Type B pancreatic cell (in vitro differentiated cells): ENCODE data around the gene MOK. TPM values are rescaled to one million over a fixed set of nuclear protein-coding genes. Genes with fewer than 3 reads are reported as not detected.

Experiments
- DNase-seq: peaks from one replicate; pipeline ENCODE4 v3.0.0; 2021; ENCODE audit warnings: mixed read lengths; ENCODE audit not compliant: unreplicated experiment; ENCODE audit errors: extremely low spot score
- H3K27ac Mint-ChIP-seq: 2 replicates; pipeline ENCODE4 v1.8.0; 2021; ENCODE audit warnings: mild to moderate bottlenecking, mixed read lengths
- H3K27me3 Mint-ChIP-seq: 2 replicates; pipeline ENCODE4 v1.8.0; 2021; ENCODE audit warnings: mixed read lengths
- H3K36me3 Mint-ChIP-seq: 2 replicates; pipeline ENCODE4 v1.8.0; 2021; ENCODE audit warnings: mixed read lengths
- H3K4me1 Mint-ChIP-seq: one replicate; pipeline ENCODE4 v1.8.0; 2021; ENCODE audit warnings: mixed read lengths; ENCODE audit not compliant: unreplicated experiment
- H3K4me3 Mint-ChIP-seq: 2 replicates; pipeline ENCODE4 v1.8.0; 2021; ENCODE audit warnings: mild to moderate bottlenecking, mixed read lengths
- H3K9me3 Mint-ChIP-seq: 2 replicates; pipeline ENCODE4 v1.8.0; 2021; ENCODE audit warnings: mixed read lengths
- total RNA-seq: library from RNA; stranded (reverse); gene quantifications from 2 replicates; pipeline ENCODE4 v1.2.1, GENCODE V29; 2021; ENCODE audit warnings: low replicate concordance
- TF ChIP-seq, protein P1 (sequence below): fragments of 200-600 bp; sonication (generic); conservative IDR thresholded peaks from 2 replicates; pipeline ENCODE4 v1.5.0; 2021; ENCODE audit warnings: antibody characterized with exemption, mild to moderate bottlenecking

The MOK gene
- total RNA-seq, 1 donor from 2014 or later = 26.3 TPM

DNA sequence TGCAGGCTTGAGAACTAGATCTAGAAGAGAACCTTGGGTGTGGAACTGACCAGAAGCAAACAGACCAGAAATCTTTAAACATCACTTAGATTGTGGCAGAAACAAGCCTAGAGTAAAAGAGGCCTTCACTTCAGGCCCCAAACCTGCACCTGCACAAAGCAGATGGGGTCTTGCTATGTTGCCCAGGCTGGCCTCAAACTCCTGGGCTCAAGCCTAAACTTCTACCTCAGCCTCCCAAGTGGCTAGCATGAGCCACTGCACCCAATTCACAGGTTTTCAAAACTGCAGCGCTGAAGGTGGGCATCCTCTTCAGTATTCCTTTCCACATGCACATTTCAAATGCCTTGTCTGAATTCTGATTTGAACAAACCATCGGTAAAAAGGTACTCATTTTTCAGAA is 19.9 kb downstream of the MOK start:
- H3K4me3 Mint-ChIP-seq = no peak overlapping the region
- no peak for DNase-seq
- no peak overlapping the region for H3K27ac Mint-ChIP-seq
- no peaks in the 10 kb centered on the region for H3K36me3 Mint-ChIP-seq
- no peaks in the 10 kb centered on the region for H3K27me3 Mint-ChIP-seq
- no peaks in the 10 kb centered on the region for H3K9me3 Mint-ChIP-seq
- TF ChIP-seq, protein P1, sequence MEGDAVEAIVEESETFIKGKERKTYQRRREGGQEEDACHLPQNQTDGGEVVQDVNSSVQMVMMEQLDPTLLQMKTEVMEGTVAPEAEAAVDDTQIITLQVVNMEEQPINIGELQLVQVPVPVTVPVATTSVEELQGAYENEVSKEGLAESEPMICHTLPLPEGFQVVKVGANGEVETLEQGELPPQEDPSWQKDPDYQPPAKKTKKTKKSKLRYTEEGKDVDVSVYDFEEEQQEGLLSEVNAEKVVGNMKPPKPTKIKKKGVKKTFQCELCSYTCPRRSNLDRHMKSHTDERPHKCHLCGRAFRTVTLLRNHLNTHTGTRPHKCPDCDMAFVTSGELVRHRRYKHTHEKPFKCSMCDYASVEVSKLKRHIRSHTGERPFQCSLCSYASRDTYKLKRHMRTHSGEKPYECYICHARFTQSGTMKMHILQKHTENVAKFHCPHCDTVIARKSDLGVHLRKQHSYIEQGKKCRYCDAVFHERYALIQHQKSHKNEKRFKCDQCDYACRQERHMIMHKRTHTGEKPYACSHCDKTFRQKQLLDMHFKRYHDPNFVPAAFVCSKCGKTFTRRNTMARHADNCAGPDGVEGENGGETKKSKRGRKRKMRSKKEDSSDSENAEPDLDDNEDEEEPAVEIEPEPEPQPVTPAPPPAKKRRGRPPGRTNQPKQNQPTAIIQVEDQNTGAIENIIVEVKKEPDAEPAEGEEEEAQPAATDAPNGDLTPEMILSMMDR = peak; percentile 40
- H3K4me1 Mint-ChIP-seq = peaks cover 6% of the 10 kb centered on the region

DNA sequence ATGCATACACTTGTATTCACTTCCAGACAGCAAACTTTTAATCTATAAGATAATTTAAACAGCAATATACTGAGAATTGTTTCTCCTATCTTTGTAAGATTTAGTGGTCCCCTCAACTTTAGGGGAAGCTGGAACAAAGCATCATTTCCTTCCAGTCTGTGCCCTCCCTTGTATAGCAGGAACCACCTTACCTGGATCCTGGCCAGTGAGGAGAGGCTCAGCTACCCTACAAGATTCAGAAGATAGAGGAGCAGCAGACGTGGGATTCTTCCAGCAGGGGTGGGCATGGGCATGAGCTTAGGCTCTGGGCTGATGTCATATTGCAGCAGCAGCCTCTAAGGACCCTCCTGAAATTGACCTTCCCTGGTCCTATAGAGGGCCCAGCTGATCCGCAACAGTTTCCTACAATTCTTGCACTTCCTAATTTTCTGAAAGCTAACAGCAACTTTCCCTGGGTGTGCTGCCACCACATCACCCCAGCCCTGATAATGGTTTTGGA is 21.3 kb downstream of the MOK start:
- no peaks in the 10 kb centered on the region for H3K9me3 Mint-ChIP-seq
- TF ChIP-seq, protein P1 = no peak
- H3K27ac Mint-ChIP-seq = no peak overlapping the region
- H3K4me1 Mint-ChIP-seq = peaks cover 8% of the 10 kb centered on the region
- DNase-seq = no peak
- H3K4me3 Mint-ChIP-seq = no peak overlapping the region
- no peaks in the 10 kb centered on the region for H3K27me3 Mint-ChIP-seq
- peaks cover 2% of the 10 kb centered on the region for H3K36me3 Mint-ChIP-seq

DNA sequence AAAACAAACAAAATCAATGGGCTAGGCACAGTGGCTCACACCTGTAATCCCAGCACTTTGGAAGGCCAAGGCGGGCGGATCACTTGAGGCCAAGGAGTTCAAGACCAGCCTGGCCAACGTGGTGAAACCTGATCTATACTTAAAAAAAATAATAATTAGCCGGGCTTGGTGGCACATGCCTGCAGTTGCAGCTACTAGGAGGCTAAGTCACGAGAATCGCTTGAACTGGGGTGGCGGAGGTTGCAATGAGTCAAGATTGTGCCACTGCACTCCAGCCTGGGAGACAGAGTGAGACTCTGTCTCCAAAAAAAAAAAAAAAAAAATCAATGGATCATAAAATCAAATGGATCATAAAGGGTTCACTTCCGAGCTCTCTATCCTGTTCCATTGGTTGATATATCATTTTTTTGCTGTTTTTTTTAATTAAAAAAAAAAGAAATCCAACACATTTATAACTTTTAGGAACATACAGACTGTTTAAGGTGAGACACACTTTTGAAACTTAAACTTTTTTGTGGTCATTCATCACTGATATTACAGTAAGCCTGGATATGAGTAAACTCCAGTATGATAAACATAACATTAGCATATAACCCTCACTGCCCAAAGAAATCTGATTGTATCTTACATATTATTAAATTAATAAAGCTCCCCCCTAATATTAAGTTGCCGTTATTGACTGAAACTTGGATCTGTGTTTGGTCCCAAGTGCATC is 22.1 kb downstream of the MOK start:
- no peaks in the 10 kb centered on the region for H3K27me3 Mint-ChIP-seq

DNA sequence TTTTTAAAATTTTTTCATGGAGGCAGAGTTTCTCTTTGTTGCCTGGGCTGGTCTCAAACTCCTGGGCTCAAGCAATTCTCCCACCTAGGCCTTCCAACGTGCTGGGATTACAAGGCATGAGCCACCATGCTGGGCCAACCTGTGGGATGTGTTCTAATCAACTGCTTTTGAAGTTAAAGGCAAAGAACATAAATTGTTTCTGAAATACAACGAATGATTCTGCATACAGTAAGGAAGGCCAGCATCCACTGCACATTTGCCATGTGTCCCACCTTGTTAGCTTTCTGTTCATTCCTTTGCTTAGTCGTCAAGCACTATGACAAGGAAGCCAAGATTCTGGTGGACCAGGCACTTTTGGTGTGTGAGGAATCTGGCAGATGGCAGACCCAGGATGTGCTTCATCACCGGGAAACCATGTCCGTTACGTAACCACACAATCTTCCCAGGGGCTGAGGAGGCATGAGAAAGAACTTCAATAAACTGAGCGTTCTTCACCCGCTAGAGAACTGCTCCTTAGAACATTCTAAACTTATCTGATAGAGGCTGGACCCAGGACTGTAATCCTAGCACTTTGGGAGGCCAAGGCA is 24.5 kb downstream of the MOK start:
- TF ChIP-seq, protein P1 = no peak
- no peak for DNase-seq
- H3K36me3 Mint-ChIP-seq = peaks cover 12% of the 10 kb centered on the region
- H3K9me3 Mint-ChIP-seq = no peaks in the 10 kb centered on the region
- H3K4me3 Mint-ChIP-seq = no peak overlapping the region
- peaks cover 17% of the 10 kb centered on the region for H3K4me1 Mint-ChIP-seq
- no peaks in the 10 kb centered on the region for H3K27me3 Mint-ChIP-seq
- peak overlapping the region; percentile 31 for H3K27ac Mint-ChIP-seq

More for the DNA sequence above, 22.1 kb downstream of the MOK start:
- peaks cover 14% of the 10 kb centered on the region for H3K4me1 Mint-ChIP-seq
- DNase-seq = no peak
- no peak overlapping the region for H3K4me3 Mint-ChIP-seq
- no peaks in the 10 kb centered on the region for H3K9me3 Mint-ChIP-seq
- TF ChIP-seq, protein P1 = no peak
- H3K36me3 Mint-ChIP-seq = peaks cover 7% of the 10 kb centered on the region
- H3K27ac Mint-ChIP-seq = no peak overlapping the region

DNA sequence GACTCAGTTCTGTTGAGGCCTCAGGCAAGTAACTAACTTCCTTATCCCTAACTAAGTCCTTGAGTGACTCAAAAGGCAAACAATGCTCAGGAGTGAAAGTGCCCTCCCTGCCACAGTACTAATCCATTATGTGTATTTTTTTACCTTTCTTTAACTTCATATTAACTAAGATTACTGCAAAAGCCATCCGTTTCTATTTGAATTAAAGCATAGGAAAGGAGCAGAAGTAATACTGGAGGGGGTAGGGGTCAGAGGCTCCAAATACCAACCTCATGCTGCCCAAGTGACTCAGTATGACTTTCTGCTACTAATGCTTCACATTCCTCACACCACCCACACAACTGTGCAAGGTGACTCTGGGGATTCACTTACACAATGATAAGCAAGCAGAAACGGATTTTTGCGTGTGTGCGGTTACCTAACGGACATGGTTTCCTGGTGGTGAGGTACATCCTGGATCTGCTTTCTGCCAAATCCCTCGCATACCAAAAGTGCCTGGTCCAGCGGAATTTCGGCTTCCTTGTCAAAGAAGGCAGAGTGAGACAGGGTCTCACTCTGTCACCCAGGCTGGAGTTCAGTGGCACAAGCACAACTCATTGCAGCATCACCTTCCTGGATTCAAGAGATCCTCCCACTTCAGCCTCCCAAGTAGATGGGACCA is 25.1 kb downstream of the MOK start:
- no peak for DNase-seq
- Mint-ChIP-seq H3K27me3 (no peaks in the 10 kb centered on the region), H3K4me1 (peaks cover 17% of the 10 kb centered on the region), H3K9me3 (no peaks in the 10 kb centered on the region), H3K27ac (peak overlapping the region; percentile 31), H3K4me3 (no peak overlapping the region), H3K36me3 (peaks cover 12% of the 10 kb centered on the region)
- TF ChIP-seq, protein P1 = no peak
